Activated effector memory CD4-positive, alpha-beta T cell treated with Interleukin-2 at 50 U/mL for 16 hours (primary cell): ENCODE data around the gene CSPG4.

Experiments
- DNase-seq: peaks from one replicate; pipeline ENCODE4 v3.0.0-alpha.2; 2020

CSPG4 gene

DNA sequence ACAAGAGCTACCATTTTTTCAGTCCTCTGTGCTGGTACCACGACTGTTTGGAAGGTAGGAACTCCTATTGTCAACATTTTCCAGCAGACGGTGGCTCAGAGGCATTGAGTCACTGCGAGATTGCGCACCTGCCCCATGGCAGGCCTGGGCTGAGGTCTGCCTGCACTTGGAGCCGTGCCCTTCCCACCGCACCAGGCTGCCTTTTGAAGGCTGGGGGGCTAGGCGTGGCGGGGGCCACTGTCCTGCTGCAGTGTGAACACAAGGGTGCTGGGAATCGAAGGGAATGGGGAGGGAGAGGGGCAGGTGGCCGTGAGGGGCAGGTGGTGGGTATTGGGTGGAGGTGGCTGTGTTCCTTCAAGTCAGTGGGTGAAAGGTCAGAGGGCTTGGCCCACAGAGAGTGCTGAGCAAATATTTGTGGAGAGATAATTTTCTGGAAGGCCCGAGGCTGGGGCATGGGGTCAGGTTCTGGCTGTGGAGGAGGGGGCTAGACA lies 48.7 kb downstream of the CSPG4 start:
- no peak for DNase-seq

DNA sequence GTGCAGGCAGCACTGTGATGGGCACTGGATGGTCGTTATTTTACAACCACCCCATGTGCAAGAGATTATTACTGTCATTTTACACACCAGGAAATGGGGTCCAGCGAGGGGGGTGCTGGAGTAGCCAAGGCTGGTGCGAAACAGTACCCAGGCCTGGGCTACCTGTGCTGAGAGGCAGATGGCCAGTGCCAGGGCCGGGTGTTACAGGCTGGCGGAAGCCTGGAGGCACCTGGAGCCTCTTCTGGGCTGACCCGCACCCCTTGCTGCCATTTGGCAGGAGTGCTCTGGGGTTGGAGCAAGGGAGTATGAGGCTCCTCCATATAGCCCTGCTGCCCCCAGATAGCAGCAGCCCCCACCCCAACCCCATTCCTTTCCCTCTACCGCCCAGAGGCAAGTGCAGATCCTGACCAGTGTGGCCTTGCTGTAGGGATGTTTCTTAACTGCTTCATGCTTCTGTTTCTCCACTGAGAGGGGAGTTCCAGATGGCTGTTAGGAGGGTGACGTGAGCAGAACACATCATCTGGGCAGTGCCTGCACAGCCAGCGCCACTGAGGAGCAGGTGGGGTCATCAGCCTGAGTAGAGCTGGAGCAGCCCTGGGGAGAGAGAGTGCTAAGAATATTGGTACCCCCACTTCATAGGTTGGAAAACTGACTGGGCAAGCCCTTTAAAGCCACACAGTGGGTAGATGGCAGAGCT lies 49.7 kb downstream of the CSPG4 start:
- no peak for DNase-seq

DNA sequence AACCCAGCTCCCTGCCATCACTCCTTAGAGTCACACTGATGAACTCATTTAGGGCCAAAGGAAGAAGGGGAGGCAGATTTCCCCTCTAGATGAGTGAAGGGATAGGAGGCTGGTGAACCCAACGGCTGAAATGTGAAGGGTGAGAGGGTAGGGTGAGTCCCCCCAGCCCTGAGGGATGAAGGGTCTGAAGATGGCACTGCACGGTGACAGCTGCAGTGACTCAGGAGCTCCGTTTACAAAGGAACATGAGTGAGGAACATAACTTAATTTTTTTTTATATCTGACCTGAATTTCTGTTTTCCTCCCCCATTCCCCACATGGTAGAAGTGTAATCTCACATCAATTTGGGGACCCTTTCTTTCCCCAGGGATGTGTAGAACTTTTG lies 50.9 kb downstream of the CSPG4 start:
- DNase-seq = no peak

DNA sequence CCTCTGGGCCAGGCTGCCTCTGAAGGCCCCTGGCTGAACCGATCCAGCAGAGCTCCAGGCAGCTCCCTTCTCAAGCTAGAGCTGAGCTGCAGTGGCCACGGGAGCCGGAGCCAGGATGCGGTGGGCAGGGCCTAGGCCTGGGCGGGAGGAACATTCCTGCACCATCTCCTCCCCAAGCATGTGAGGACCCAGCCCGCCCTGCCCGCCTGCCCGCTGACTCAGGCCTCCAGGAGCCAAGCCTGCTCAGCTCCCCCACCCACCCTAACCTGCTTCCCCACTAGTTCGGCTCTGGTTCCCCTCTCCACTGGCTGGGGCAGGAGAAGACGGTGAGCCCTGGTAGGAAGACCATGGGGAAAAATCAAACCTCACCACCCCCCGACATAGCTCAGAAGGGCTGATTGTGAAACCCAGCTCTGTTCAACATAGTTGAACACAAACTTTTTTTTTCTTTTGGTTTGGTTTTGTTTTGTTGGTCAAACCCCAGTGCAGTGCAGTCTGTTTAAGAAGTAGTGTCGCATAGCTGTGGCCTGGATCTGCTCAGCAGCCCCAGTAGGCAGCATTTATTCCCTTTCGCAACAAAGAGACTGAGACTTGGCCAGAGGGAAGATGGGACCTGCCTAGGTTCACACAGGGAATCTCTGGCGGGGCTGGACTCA lies 51.4 kb downstream of the CSPG4 start:
- no peak for DNase-seq

DNA sequence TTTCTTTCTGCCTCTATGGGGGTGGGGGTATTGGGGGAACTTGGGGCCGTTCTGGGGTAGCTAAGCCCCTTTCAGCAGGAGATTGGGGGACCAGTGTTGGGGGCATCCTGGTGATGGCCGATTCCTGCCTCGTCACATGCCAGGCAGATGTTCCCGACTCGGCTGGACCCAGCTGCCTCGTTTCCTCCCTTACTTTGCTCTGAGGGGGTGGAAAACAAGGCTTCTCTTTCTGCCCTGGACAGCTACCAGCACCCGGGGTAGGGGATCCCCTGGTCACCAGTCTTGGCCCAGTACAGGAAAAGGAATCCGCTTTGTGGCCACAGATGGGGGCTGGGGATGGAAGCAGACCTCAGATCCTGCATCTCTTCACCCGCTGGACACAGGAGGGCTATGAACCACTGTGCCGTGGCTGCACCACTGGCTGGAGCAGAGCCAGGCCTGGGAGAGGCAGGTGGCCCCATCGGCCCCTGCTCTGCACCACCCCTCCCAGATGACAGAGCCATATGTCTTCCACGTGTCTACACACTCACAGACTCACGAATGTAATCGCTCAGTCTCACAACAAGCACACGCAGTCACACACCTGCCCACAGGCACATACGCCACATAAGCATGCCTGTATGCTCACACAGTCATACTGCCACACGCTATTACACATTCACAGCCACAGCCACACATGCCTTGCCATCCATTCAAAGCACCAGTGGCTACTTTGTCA lies 52.6 kb downstream of the CSPG4 start:
- no peak for DNase-seq

DNA sequence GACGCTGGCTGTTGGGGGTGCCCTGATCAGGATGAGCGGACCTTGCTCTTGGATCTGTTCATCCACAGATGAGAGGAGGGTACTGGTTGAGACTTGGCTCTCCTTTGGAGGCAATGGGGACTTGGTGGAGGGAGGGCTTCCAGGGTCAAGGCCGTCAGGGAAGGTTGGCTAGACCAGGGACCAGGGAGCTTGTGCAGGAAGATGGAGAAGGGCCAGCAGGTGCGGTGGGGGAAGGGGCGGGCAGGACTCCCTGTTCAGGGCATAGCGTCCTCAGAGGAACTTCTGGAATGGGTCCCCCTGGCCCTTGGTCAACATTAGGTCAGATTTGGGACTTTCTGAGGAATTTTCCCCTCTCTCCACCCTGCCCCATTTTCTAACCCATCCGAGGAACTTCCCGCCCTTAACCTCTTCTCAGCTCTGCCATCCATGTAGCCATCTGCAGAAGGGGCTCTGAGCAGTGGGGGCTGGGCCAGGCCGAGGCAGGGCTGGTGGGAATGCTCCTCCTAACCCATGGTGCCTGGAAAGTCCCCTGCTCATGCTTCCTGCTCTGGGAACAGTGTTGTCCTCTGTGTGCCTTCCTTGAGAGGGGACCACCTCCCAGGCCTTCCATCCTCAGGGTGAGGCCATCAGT lies 53.4 kb downstream of the CSPG4 start:
- no peak for DNase-seq

DNA sequence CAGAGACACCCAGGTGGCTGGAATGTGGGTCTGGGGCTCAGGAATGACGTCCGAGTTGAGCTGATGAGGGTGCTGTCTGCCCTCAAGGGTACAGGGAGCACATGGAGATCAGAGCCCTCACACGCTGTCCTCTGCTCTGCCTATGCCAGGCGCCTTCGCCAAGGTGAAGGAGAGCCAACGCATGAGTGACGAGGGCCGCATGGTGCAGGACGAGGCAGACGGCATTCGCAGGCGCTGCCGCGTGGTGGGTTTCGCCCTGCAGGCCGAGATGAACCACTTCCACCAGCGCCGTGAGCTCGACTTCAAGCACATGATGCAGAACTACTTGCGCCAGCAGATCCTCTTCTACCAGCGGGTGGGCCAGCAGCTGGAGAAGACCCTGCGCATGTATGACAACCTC lies 55.8 kb downstream of the CSPG4 start:
- no peak for DNase-seq

DNA sequence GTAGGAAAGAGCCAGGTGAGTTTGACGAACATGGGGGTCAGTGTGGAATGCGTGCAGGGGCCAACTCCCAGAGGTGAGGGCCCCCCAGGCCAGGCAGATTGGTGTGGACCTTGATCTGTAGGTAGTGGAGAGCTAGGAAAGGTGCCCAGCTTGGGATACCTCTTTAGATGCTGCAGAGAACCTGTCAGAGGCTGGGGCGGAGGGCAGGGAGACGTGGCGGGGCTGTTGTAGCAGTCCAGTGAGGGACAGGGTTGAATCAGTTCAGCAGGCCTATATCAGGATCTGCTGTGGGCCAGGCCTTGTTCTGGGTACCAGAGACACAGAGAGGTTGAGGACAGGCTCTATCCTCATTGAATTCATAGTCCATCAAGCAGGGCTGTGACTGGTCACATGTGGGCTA lies 56.3 kb downstream of the CSPG4 start:
- no peak for DNase-seq

DNA sequence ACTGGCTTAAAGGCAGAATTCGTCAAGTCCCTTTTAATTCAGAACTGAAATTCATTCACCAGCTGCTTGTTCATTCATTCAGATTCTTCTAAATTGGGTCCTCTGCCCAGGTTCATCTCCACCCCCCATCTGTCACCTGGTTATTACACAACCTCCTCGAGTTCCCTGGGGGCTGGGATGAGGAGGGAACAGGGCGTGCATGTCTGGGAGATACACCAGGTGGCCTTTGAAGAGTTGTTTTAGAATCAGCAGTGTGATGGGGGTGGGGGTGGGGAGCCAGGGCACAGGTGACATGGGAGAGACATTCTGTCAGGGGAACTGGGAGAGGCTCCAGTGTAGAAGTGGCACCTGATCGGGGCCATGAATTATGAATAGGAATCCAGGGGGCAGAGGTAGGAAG lies 56.7 kb downstream of the CSPG4 start:
- no peak for DNase-seq

DNA sequence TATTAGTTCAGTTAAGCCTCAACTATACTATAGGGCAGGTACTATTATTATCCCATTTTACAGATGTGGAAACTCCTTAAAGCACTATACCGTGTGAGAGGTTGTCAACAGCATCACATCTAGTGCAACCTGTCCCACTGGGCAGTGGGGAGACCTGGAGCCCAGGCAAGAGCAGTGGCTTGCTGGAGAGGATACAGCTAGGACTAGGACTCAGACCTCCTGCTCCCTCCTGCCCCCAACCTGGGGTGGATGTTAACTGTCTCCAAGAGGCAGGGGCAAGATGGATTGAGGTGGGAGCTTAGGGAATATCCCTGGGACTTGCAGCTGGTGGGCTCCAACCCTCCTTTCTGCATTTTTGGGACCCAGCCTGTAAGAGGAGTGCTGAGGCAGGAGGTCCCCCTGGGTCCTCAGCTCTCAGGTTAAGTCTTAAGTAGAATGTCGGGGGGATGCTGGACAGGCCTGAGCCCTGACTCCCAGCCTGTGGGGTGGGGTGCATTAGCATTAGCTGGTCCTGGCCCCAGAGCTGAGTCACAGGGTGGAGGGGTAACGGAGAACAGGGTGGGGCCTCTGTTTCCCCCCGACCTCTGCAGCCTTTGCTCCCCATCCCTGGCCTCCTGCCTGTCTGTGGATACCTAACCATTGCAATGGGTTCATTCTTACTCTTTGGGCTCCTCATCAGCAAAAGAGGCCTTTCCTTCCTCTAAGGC lies 58.3 kb downstream of the CSPG4 start:
- no peak for DNase-seq

DNA sequence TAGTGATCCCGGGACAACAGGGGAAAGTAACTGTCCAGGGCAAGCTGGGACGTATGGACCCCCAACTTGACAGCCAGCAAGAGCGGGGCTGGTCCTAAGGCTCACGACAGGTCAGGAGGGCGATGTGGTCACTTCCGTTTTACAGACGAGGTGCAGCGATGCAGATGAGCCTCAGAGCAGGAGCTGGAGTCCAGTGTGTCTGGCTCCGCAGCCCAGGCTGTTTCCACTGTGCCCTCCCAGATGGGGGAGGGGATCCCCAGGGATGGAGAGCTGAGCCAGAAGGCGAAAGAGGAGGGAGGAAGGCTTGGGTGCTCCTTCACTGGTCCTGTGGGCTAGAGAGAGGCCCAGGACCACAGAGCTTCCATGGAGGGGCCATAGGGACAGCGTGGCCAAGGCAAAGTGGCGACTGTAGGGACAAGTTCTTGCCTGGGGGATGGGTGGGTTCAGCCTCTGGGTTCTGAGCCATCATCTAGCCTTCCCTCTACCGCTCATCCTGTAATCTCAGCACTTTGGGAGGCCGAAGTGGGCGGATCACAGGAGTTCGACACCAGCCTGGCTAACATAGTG lies 59.2 kb downstream of the CSPG4 start:
- no peak for DNase-seq

DNA sequence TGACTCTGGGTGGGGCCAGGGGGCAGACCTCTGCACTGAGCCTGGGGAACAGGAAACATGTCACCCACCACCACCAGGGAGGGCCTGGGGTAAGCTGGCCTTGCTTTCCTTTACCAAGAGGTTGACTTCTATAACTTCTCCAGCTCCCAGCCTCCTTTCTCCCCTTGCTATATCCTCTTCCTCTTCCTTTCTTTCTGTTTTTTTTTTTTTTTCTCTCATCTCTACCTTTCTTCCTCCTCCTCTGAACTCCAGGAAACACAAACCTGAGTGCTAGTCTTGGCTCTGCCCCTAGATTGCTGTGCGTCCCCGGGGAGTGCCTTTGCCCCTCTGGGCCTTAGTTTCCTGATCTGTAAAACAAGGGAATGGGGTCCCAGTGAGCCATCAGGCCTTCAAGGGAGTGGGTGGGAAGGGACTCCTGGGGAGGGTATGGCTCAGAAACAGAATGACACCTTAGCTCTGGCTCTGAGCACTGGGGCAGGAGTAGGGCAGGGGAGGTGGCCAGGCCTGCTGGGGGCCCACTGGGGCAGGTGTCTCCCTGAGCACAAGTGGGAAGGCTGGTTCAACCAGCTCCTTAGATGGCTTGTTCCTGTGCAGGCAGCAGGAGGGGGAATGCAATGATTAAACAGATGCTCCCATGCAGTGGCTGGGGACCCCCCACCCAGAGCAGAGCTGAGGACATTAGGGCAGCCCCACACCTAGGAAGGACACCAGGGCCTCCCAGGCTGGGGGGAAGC lies 60.7 kb downstream of the CSPG4 start:
- no peak for DNase-seq

DNA sequence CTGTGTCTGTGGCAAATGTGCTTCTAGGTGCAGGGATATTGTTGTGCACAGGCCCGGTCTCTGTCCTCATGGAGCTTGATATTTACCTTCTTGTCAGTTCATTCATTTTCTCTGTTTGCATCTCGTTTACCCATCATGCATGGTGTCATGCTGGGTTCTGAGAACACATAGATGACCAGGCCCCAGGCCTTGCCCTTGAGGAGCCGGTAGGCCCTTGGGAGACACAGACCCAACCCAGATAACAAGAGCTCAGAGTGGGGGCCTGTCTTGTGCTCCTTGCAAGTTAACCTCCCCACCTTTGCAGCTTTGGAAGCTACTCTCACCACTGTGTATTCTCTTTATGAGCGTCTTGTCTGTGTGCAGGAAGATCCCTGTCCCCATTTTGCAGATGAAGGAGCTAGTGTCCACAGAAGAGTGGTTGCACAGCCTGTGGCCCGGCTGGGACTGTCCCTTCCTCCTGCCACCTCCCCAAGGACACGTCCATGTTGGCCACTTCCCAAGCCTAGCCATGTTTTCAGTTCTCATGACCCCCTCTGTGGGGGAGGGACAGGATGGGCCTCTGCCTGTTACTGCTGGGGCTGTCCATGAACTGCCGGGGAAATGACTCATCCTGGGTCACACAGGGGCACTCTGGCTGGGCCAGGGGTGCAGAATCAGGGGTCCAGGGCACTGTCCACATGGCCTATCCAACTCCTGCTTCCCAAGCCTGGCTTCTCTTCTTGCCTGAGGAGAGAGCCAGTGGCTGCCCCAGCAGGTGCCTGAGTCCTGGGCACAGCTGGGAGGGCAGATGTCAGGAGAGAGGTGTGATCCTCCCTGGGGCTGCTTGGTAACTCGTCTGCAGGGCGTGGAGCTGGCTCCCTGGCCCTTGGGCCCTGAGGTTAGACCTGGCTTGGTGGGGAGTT lies 61.5 kb downstream of the CSPG4 start:
- DNase-seq = no peak

DNA sequence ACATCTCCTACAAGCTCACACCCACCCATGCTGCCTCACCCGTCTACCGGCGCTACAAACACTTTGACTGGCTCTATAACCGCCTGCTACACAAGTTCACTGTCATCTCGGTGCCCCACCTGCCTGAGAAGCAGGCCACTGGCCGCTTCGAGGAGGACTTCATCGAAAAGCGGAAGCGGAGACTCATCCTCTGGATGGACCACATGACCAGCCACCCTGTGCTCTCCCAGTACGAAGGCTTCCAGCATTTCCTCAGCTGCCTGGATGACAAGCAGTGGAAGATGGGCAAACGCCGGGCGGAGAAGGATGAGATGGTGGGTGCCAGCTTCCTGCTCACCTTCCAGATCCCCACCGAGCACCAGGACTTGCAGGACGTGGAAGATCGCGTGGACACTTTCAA lies 62.8 kb downstream of the CSPG4 start:
- no peak for DNase-seq

DNA sequence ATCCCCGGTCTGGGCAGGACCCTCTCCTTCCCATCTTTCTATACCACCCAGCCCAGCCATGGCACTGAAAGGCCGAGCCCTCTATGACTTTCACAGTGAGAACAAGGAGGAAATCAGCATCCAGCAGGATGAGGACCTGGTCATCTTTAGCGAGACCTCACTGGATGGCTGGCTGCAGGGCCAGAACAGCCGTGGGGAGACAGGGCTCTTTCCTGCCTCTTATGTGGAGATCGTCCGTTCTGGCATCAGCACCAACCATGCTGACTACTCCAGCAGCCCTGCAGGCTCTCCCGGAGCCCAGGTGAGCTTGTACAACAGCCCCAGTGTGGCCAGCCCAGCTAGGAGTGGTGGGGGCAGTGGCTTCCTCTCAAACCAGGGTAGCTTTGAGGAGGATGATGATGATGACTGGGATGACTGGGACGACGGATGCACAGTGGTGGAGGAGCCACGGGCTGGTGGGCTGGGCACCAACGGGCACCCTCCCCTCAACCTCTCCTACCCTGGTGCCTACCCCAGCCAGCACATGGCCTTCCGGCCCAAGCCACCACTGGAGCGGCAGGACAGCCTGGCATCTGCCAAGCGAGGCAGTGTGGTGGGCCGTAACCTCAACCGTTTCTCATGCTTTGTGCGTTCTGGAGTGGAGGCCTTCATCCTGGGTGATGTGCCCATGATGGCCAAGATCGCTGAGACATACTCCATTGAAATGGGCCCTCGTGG lies 63.4 kb downstream of the CSPG4 start:
- DNase-seq = no peak

DNA sequence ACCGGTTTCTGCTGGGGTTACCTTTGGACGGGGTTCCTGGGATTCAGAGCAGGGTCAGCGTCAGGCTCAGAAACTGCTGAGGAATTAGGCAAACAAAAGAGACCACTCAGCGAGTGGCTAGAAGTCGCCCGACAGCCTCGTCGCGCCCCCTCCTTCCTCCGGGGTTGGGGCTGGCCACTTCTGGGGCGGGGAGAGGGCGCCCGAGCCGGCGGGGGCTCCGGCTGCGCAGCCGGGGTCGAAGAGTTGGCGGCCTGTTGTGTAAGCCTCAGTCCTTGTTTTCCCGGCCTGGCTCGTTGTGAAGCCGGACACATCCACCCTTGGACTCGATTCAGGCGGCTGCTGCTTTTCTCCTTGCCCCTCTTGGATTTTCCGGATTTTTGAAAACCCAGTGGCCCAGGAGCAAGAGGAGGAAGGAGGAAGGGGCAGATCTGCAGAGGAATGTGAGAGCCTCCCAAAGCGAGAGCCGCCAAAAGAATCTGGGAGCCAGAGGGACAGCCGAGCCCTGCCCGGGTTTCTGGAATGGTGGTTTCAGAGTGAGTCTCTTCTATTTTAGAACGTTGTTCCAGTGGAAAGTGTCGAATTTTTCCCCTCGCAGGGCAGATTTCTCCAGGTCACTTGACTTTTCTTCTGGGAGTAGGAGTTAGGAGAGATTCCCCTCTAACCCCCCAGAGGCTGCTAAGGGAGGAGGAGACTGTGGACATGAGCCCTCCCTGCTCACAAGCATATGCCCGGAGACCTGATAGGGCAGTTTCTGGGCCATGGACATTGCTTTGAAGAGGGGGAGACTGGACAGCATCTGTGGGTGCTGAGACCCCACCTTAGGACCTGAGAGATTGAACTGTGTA lies 64.3 kb downstream of the CSPG4 start:
- no peak for DNase-seq

DNA sequence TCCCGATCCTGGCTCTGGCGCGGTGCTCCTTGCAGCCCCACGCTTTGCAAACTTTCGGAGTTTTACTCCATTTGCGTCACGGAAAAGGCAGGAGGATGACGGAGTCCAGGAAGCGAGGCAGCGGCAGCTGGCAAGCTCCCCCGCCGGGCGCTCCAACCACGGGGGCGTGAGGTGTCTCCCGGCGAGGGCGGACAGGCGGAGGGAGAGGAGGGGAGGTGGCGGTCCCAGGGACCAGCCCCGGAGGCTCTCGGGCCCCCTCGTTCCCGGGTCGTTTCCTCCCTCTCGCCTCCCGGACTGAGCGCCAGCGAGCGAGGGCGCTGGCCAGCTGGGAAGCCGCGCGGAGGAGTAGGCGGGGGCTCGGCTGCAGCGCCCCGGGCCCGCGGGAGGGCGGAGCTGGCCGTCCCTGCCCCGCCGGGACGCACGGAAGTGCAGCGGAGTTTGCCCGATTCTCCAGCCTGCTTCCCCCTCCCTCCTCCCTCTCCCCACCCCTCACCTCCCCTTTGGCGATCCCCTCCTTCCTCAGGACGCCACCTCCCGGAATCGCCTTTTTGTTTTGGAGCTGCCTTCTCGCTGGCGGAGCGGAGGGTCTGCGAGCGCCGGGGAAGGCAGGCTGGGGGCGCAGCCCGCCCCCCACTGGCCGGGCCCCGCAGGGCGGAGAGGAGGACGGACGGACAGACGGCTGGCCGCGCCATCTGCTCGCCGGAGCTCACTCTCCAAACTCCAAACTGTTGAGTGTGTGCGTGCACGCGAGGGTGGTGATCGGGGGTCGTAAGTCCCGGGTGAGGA lies 65.1 kb downstream of the CSPG4 start, which contains the start of gene SNX33:
SNX33 (plus strand) TSS at position 543 of the 786 bp plus-strand sequence. CDS start 1,191 bp downstream, outside the sequence.
- DNase-seq = peak; percentile 35

DNA sequence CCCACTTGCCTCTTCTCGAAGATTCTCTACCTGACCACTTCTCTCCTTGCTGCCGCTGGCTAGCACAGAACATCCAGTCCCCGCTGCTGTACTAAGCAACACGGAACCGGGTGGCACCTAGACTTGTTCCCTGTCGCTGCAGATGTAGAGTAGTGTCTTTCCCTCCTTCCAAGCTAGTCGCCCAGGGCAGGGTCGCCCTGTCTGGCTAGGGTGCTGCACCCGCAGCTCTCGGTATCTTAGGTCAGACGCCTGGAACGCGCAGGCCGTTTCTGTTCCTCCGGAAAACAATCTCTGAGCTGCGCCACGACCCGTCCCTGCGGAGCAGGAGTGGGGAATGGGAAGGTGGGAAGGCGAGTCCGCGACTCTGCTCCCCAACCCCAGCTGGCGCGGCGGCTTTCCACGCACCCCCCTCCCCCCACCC lies 65.7 kb downstream of the CSPG4 start:
- no peak for DNase-seq
